ENCODE data around the gene ASNSD1. TPM values are rescaled to one million over a fixed set of nuclear protein-coding genes. Genes with fewer than 3 reads are reported as not detected.

Gene ASNSD1
- total RNA-seq, result 103 TPM

GRCh38 chr2:189661148-189661956 is at the start of gene ASNSD1:
Gene ASNSD1 (plus strand): TSS chr2:189661459. CDS start chr2:189666133, 4,674 bp downstream.

GRCh38 chr2:189674374-189675112 is 13.3 kb downstream of the ASNSD1 start, which contains the start of gene ANKAR:
Gene ANKAR (plus strand): TSS chr2:189674670. CDS start chr2:189676491, 1,821 bp downstream.

Other genes with a start within 250 kb of the ASNSD1 start
- 66.4 TPM for gene WDR75, start 220.0 kb upstream of the ASNSD1 start, total RNA-seq
- gene SLC40A1, start 80.7 kb upstream of the ASNSD1 start, total RNA-seq, result 129 TPM
- gene ANKAR, start 13.2 kb downstream of the ASNSD1 start, total RNA-seq, result 37.9 TPM
- 29.6 TPM for gene OSGEPL1, start 101.3 kb downstream of the ASNSD1 start, total RNA-seq
- 175 TPM for gene ORMDL1, start 122.9 kb downstream of the ASNSD1 start, total RNA-seq
- 47.7 TPM for gene PMS1, start 123.0 kb downstream of the ASNSD1 start, total RNA-seq

Data from camera-type eye (tissue), 1 donor.